GM18507 (cell line): Measurements from ENCODE around the gene CCR9.
A peak's percentile ranks its signal among the peaks of the same experiment; 100 is the strongest.
"Not testable (repeated sequence)": the region's sequence is repeated elsewhere in the genome, so short reads cannot be mapped to it uniquely, and the experiment has no call there.

Experiments used
- DNase-seq: peaks from one replicate; pipeline ENCODE4 v3.0.0; 2011; ENCODE audit warnings: low read depth; ENCODE audit not compliant: insufficient read length; ENCODE audit errors: extremely low spot score
- FAIRE-seq: peaks from 2 replicates; lab custom pipeline; 2011; peaks lifted over from hg19 to GRCh38; lab: Jason Lieb, UNC

CCR9 gene

GRCh38 chr3:45885979-45886705 is at the start of gene CCR9:
CCR9 (plus strand) TSS chr3:45886543; CDS start chr3:45894934, 8,391 bp downstream.
- FAIRE-seq = no peak

GRCh38 chr3:45838466-45838865 is 47.9 kb upstream of the CCR9 start:
- no peak for DNase-seq
- no peak for FAIRE-seq

More at GRCh38 chr3:45885979-45886705, at the start of gene CCR9:
- DNase-seq = no peak

- FAIRE-seq (no peak), DNase-seq (no peak)
Observed at GRCh38 chr3:45841420-45841756, 45.0 kb upstream of the CCR9 start.

GRCh38 chr3:45841757-45842491 is 44.4 kb upstream of the CCR9 start, which contains the start of gene LZTFL1:
LZTFL1 (minus strand) TSS chr3:45842119; CDS start chr3:45841991, 128 bp downstream.
- FAIRE-seq = peak; percentile 95

GRCh38 chr3:45842851-45843625 is 43.3 kb upstream of the CCR9 start:
- FAIRE-seq (no peak), DNase-seq (no peak)

More at GRCh38 chr3:45841757-45842491, 44.4 kb upstream of the CCR9 start, which contains the start of gene LZTFL1:
- peak; percentile 80 for DNase-seq

GRCh38 chr3:45844616-45845015 is 41.7 kb upstream of the CCR9 start:
- no peak for FAIRE-seq

GRCh38 chr3:45848392-45848791 is 38.0 kb upstream of the CCR9 start:
- no peak for DNase-seq
- FAIRE-seq = no peak

More at GRCh38 chr3:45844616-45845015, 41.7 kb upstream of the CCR9 start:
- DNase-seq = no peak

- DNase-seq = no peak
- peak; percentile 64 for FAIRE-seq
Observed at GRCh38 chr3:45852828-45853227, 33.5 kb upstream of the CCR9 start.

- FAIRE-seq = not testable (repeated sequence)
Observed at GRCh38 chr3:45856323-45856722, 30.0 kb upstream of the CCR9 start.

GRCh38 chr3:45857024-45857423 is 29.3 kb upstream of the CCR9 start:
- not testable (repeated sequence) for DNase-seq
- FAIRE-seq = peak; percentile 49

More at GRCh38 chr3:45856323-45856722, 30.0 kb upstream of the CCR9 start:
- not testable (repeated sequence) for DNase-seq

- FAIRE-seq (no peak), DNase-seq (no peak)
Observed at GRCh38 chr3:45858809-45859543, 27.4 kb upstream of the CCR9 start.

- no peak for DNase-seq
- FAIRE-seq = no peak
Observed at GRCh38 chr3:45860481-45860880, 25.9 kb upstream of the CCR9 start.

GRCh38 chr3:45861043-45861719 is 25.2 kb upstream of the CCR9 start:
- DNase-seq (no peak), FAIRE-seq (peak; percentile 85)

- FAIRE-seq (peak; percentile 98), DNase-seq (no peak)
Observed at GRCh38 chr3:45864760-45865519, 21.4 kb upstream of the CCR9 start.

GRCh38 chr3:45865563-45865962 is 20.8 kb upstream of the CCR9 start:
- DNase-seq = no peak
- no peak for FAIRE-seq

GRCh38 chr3:45868213-45868612 is 18.1 kb upstream of the CCR9 start:
- FAIRE-seq (no peak), DNase-seq (no peak)

- no peak for FAIRE-seq
- DNase-seq = no peak
Observed at GRCh38 chr3:45868650-45869049, 17.7 kb upstream of the CCR9 start.

GRCh38 chr3:45869638-45870037 is 16.7 kb upstream of the CCR9 start:
- DNase-seq (no peak), FAIRE-seq (no peak)
